CD4-positive, alpha-beta T cell (primary cell): ENCODE results near the gene ASH1L. TPM values are rescaled to one million over a fixed set of nuclear protein-coding genes. Genes with fewer than 3 reads are reported as not detected.

ENCODE experiments used
- ATAC-seq: fragments of 200-7000 bp; cut with Tn5 transposase; one replicate; pipeline ENCODE4 v1.10.0; 2022; ENCODE audit warnings: mild to moderate bottlenecking; ENCODE audit not compliant: poor library complexity
- CTCF ChIA-PET: fragments of 350-600 bp; sonication (Branson Sonifier 250); formaldehyde crosslinking; loops from one replicate; lab custom pipeline; 2021; ENCODE audit warnings: antibody characterized with exemption, inconsistent platforms; lab: Charles Lee
- POLR2A ChIA-PET: fragments of 350-600 bp; sonication (Branson Sonifier 250); formaldehyde crosslinking; loops from one replicate; lab custom pipeline; 2021; ENCODE audit warnings: antibody characterized with exemption, inconsistent platforms; lab: Charles Lee
- DNase-seq, 14 experiments: peaks; one replicate each; pipeline ENCODE4 v3.0.0-alpha.2; 2013 to 2020; ENCODE audit warnings: mixed read lengths in 2 of 14
- H3K27ac ChIP-seq, 2 donors: one replicate each; pipeline versions ENCODE4 v1.5.1 to v1.7.0; 2013; ENCODE audit warnings: low read length in 2 of 2, low read depth in 1 of 2, mild to moderate bottlenecking in 1 of 2
- H3K27me3 ChIP-seq, 2 experiments: 1 replicate in 1 of 2; 2 replicates in 1 of 2; pipeline versions ENCODE4 v1.6.1 to v1.7.0; 2013; ENCODE audit warnings: low read length in 2 of 2, control low read depth in 1 of 2, mild to moderate bottlenecking in 1 of 2, moderate library complexity in 1 of 2; ENCODE audit not compliant: insufficient read depth in 2 of 2, control insufficient read depth in 1 of 2
- H3K36me3 ChIP-seq: one replicate; pipeline ENCODE4 v1.6.1; 2013; ENCODE audit warnings: low read length, control low read depth; ENCODE audit not compliant: insufficient read depth
- H3K4me1 ChIP-seq: one replicate; pipeline ENCODE4 v1.6.1; 2013; ENCODE audit warnings: low read length, control low read depth; ENCODE audit not compliant: insufficient read depth
- H3K4me3 ChIP-seq: one replicate; pipeline ENCODE4 v1.5.1; 2013; ENCODE audit warnings: mild to moderate bottlenecking, low read length, moderate library complexity
- H3K9me3 ChIP-seq, 2 experiments: 1 replicate in 1 of 2; 2 replicates in 1 of 2; pipeline versions ENCODE4 v1.6.1 to v1.7.0; 2013; ENCODE audit warnings: low read length in 2 of 2, mild to moderate bottlenecking in 2 of 2, control low read depth in 1 of 2, moderate library complexity in 1 of 2; ENCODE audit not compliant: control insufficient read depth in 1 of 2, insufficient read depth in 1 of 2
- H3K27ac Mint-ChIP-seq: one replicate; pipeline ENCODE4 v1.8.0; 2020; ENCODE audit warnings: mixed read lengths
- H3K27me3 Mint-ChIP-seq: one replicate; pipeline ENCODE4 v1.8.0; 2021; ENCODE audit warnings: mixed read lengths
- H3K36me3 Mint-ChIP-seq: one replicate; pipeline ENCODE4 v1.8.0; 2021; ENCODE audit warnings: low read depth, mixed read lengths
- H3K4me1 Mint-ChIP-seq: one replicate; pipeline ENCODE4 v1.8.0; 2021; ENCODE audit warnings: low read depth, mixed read lengths
- H3K4me3 Mint-ChIP-seq: one replicate; pipeline ENCODE4 v1.8.0; 2020; ENCODE audit warnings: mild to moderate bottlenecking, mixed read lengths
- H3K9me3 Mint-ChIP-seq: one replicate; pipeline ENCODE4 v1.8.0; 2020; ENCODE audit warnings: mixed read lengths
- intact Hi-C, 2 experiments: fragments of 100-400 bp; cut with DNase I in 1 of 2; cut with micrococcal nuclease in 1 of 2; formaldehyde crosslinking; loops; one replicate each; pipeline versions ENCODE4 v1.15.1 to v1.9.0; 2023 to 2025; cut with DNase I, micrococcal nuclease
- total RNA-seq, 174 experiments: library from RNA in 2 of 174; stranded (reverse) in 2 of 174; gene quantifications; one replicate each; pipeline ENCODE4 v1.2.3 and lab custom pipeline; 2021 to 2026
- TF ChIP-seq, protein P1 (sequence below): fragments of 200-600 bp; IDR thresholded peaks from one replicate; pipeline ENCODE4 v1.8.0; 2022; ENCODE audit warnings: antibody characterized with exemption, mild to moderate bottlenecking

Gene ASH1L
- total RNA-seq, 2 experiments from 2014 or later = 71.0 to 72.8 TPM

DNA sequence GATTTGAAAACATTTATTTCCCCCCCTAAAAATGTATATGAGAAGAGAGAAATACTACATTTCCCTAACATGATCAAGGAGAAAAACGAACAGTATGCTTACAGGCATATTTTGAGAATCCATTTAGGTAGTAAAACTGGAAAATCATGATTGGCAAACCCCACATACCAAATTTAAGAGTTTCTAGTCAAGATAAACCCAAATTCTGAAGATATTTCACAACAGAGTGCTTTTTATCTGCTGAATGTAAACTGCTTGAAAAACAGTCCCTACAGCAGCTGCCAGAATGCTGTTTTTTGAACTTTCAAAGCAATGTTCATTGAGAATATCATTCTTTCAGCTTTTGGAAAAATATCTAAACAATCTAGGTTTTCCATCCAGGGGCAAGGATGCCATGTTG is 31.0 kb downstream of the ASH1L start:
- TF ChIP-seq, protein P1, sequence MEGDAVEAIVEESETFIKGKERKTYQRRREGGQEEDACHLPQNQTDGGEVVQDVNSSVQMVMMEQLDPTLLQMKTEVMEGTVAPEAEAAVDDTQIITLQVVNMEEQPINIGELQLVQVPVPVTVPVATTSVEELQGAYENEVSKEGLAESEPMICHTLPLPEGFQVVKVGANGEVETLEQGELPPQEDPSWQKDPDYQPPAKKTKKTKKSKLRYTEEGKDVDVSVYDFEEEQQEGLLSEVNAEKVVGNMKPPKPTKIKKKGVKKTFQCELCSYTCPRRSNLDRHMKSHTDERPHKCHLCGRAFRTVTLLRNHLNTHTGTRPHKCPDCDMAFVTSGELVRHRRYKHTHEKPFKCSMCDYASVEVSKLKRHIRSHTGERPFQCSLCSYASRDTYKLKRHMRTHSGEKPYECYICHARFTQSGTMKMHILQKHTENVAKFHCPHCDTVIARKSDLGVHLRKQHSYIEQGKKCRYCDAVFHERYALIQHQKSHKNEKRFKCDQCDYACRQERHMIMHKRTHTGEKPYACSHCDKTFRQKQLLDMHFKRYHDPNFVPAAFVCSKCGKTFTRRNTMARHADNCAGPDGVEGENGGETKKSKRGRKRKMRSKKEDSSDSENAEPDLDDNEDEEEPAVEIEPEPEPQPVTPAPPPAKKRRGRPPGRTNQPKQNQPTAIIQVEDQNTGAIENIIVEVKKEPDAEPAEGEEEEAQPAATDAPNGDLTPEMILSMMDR = no peak
- ATAC-seq = no peak
- ChIA-PET CTCF (no interaction called here), POLR2A (no interaction called here)
- Histone ChIP-seq H3K36me3 (peaks cover 4% of the 10 kb centered on the region), H3K4me1 (peaks cover 23% of the 10 kb centered on the region), H3K27me3 (no peaks in the 10 kb centered on the region), H3K27ac (no peak overlapping the region), H3K4me3 (no peak overlapping the region), H3K9me3 (no peaks in the 10 kb centered on the region)
- intact Hi-C loops = no loop called here
- DNase-seq = no peak
- Mint-ChIP-seq H3K4me1 (peaks cover 54% of the 10 kb centered on the region), H3K4me3 (no peak overlapping the region), H3K9me3 (no peaks in the 10 kb centered on the region), H3K27me3 (no peaks in the 10 kb centered on the region), H3K27ac (no peak overlapping the region), H3K36me3 (peaks cover 29% of the 10 kb centered on the region)

DNA sequence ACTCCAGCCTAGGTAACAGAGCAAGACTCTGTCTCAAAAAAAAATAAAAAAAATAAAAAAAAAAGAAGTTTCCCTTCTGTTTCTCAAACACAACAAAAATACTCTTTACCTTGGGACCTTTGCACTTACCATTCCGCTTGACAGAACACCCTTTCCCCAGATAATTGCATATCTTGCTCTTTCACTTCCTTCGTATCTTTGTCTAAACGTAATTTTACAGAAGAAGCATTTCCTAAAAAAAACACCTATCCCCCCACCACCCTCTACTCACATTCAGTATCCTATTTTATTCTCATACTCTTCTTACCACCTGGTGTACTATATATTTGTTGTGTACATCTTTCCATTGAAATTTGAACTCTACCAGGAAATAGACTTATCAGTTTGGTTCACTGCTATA is 32.7 kb downstream of the ASH1L start:
- H3K4me3 ChIP-seq = no peak overlapping the region
- intact Hi-C loops = no loop called here
- no peak for DNase-seq

DNA sequence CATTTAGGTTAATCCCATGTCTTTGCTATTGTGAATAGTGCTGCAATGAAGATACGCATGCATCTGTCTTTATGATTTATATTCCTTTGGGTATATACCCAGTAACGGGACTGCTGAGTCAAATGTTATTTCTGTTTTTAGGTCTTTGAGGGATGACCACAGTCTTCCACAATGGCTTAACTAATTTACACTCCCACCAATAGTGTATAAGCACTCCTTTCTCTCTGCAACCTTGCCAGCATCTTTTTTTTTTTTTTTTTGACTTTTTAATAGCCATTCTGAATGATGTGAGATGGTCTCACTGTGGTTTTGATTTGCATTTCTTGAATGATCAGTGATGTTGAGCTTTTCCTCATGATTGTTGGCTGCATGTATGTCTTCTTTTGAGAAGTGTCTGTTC is 33.5 kb downstream of the ASH1L start:
- Mint-ChIP-seq H3K27me3 (no peaks in the 10 kb centered on the region), H3K4me1 (peaks cover 49% of the 10 kb centered on the region), H3K4me3 (no peak overlapping the region), H3K27ac (peak overlapping the region; percentile 52), H3K36me3 (peaks cover 29% of the 10 kb centered on the region), H3K9me3 (no peaks in the 10 kb centered on the region)
- H3K9me3 ChIP-seq = no peaks in the 10 kb centered on the region
- peaks cover 4% of the 10 kb centered on the region for H3K36me3 ChIP-seq
- POLR2A ChIA-PET = interaction anchor here (1.8 kb wide), 1 partner anchor 34 kb away, joined by 5 read pairs; the partner anchor contains the start of gene ASH1L
- DNase-seq (no peak), ATAC-seq (no peak)
- H3K4me1 ChIP-seq = peaks cover 14% of the 10 kb centered on the region
- H3K4me3 ChIP-seq = no peak overlapping the region
- H3K27ac ChIP-seq = no peak overlapping the region
- CTCF ChIA-PET = no interaction called here
- H3K27me3 ChIP-seq = no peaks in the 10 kb centered on the region
- intact Hi-C loops = no loop called here
- TF ChIP-seq, protein P1 = no peak

More for the DNA sequence above, 32.7 kb downstream of the ASH1L start:
- Mint-ChIP-seq H3K9me3 (no peaks in the 10 kb centered on the region), H3K4me3 (no peak overlapping the region), H3K4me1 (peaks cover 50% of the 10 kb centered on the region), H3K36me3 (peaks cover 29% of the 10 kb centered on the region), H3K27me3 (no peaks in the 10 kb centered on the region), H3K27ac (no peak overlapping the region)
- Histone ChIP-seq H3K27ac (no peak overlapping the region), H3K9me3 (no peaks in the 10 kb centered on the region), H3K27me3 (no peaks in the 10 kb centered on the region), H3K4me1 (peaks cover 9% of the 10 kb centered on the region), H3K36me3 (peaks cover 4% of the 10 kb centered on the region)
- CTCF ChIA-PET = interaction anchor here (1.0 kb wide), 1 partner anchor 42 kb away, joined by 3 read pairs; no protein-coding TSS in a partner anchor
- POLR2A ChIA-PET = no interaction called here
- TF ChIP-seq, protein P1 = no peak
- ATAC-seq = no peak
